Gastroesophageal sphincter (tissue), 3 donors: ENCODE data around the gene RESP18.
A peak's percentile ranks its signal among the peaks of the same experiment; 100 is the strongest.

ENCODE experiments used
- EP300 ChIP-seq: sonication (generic); formaldehyde crosslinking; IDR thresholded peaks from one replicate; pipeline ENCODE4 v1.6.1; 2017; ENCODE audit warnings: antibody characterized with exemption, mild to moderate bottlenecking
- POLR2A ChIP-seq, 2 donors: fragments of 450-650 bp; IDR thresholded peaks; one replicate each; pipeline ENCODE4 v1.6.1; 2017; ENCODE audit warnings: antibody characterized with exemption in 2 of 2, mild to moderate bottlenecking in 2 of 2, moderate library complexity in 1 of 2
- POLR2AphosphoS5 ChIP-seq: sonication (generic); formaldehyde crosslinking; IDR thresholded peaks from one replicate; pipeline ENCODE4 v1.6.1; 2017; ENCODE audit warnings: antibody characterized with exemption
- TF ChIP-seq, protein P1 (sequence below), 4 experiments: fragments of 200-600 bp in 2 of 4; fragments of 450-650 bp in 2 of 4; sonication (generic) in 1 of 4; IDR thresholded peaks; one replicate each; pipeline ENCODE4 v1.5.1; 2017 to 2019; ENCODE audit warnings: antibody characterized with exemption in 4 of 4, mild to moderate bottlenecking in 2 of 4, moderate library complexity in 2 of 4

DNA sequence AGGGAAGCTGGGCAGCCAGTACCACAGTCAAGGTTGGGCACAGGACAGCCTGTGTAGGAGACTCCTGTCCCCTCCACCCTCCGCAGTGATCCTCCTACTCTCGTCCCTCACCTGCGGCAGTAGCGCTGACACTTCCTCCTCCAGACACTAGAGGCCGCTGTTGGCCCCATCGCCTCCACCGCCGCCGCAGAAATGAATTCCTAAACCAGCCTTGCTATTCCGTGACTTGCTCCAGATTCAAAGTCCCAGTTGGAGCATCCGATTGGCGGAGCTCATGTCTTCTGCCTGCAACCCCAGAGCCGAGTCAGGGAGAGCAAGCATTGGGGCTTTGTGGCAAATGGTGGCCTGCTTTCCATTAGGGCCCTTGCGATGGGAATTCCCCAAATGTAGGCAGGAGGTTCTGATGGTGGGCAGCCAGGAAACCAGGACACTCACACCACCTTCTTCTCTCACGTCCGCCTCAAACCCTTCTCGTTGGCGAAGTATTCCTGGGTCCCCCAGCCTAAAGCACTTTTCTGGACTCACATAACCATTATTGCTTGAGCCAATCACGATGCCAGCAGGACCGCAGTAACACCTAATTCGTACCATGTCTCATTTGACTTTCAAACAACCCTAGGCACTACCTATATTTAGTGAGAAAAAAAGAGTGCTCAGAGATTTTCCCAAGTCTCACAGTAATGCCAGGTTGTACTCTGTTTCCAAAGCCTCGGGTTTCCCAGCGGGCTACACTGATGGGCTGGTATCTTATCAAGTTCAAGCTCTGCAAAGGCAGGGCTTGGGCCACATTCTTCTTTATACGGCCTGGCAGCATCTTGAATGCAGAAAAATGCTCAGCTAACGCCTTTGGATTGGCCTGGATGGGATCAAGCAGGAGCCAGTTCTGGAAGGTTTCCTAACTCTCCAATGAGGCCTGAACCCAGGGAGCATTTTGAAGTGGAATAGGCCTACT, 54.6 kb downstream of the RESP18 start:
- TF ChIP-seq EP300 (no peak), POLR2AphosphoS5 (no peak), POLR2A (IDR thresholded peaks at IDR 0.05) (no peak)
- TF ChIP-seq, protein P1, sequence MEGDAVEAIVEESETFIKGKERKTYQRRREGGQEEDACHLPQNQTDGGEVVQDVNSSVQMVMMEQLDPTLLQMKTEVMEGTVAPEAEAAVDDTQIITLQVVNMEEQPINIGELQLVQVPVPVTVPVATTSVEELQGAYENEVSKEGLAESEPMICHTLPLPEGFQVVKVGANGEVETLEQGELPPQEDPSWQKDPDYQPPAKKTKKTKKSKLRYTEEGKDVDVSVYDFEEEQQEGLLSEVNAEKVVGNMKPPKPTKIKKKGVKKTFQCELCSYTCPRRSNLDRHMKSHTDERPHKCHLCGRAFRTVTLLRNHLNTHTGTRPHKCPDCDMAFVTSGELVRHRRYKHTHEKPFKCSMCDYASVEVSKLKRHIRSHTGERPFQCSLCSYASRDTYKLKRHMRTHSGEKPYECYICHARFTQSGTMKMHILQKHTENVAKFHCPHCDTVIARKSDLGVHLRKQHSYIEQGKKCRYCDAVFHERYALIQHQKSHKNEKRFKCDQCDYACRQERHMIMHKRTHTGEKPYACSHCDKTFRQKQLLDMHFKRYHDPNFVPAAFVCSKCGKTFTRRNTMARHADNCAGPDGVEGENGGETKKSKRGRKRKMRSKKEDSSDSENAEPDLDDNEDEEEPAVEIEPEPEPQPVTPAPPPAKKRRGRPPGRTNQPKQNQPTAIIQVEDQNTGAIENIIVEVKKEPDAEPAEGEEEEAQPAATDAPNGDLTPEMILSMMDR (IDR thresholded peaks at IDR 0.05), result peak in 3 of 4 experiments; percentile 95 to 99 (median 97)
